Fibroblast of skin of scalp (primary cell): ENCODE results near the gene EPS8. TPM values are rescaled to one million over a fixed set of nuclear protein-coding genes. Genes with fewer than 3 reads are reported as not detected.

Experiments used
- DNase-seq: peaks from one replicate; pipeline ENCODE4 v3.0.0-alpha.2; 2013
- polyA plus RNA-seq, 2 experiments: library from polyadenylated mRNA; unstranded; fragments of 120-200 nt; gene quantifications; one replicate each; pipeline ENCODE4 v1.2.1, GENCODE V29; 2013; ENCODE audit not compliant: insufficient read length in 2 of 2

EPS8 gene
- polyA plus RNA-seq (2013, experiment 1 of 2; ENCODE audit: insufficient read length): 105 TPM
- 107 TPM for polyA plus RNA-seq (2013, experiment 2 of 2; ENCODE audit: insufficient read length)

- peak; percentile 95 for DNase-seq
Measured at GRCh38 chr12:15789220-15790171, at the start of gene EPS8. TSS of gene EPS8 (minus strand) at chr12:15789388. CDS start at chr12:15682951, 106,437 bp downstream.

GRCh38 chr12:15837141-15837790, 48.1 kb upstream of the EPS8 start:
- DNase-seq: peak; percentile 91

DNA sequence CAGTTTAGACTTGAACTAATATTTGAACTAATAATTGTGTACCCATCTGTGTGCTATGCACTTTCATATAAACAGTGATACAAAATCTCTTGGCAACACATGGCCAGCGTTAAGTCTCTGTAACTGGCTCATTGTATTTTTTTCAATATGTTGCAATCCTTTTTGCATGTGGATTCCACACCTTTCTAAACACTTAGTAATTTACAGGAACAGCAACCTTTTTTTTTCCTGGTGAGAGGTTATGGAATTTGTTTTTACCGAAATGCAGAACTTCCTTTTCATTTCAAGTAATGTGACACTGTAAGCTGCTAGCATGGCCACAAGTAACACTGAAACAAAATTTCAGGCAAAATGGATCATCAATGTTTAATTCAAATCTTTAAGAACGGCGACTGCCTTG, 45.4 kb upstream of the EPS8 start:
- DNase-seq: no peak

GRCh38 chr12:15831315-15831978, 42.3 kb upstream of the EPS8 start:
- peak; percentile 51 for DNase-seq

GRCh38 chr12:15830538-15830937, 41.4 kb upstream of the EPS8 start:
- DNase-seq: peak; percentile 96

DNA sequence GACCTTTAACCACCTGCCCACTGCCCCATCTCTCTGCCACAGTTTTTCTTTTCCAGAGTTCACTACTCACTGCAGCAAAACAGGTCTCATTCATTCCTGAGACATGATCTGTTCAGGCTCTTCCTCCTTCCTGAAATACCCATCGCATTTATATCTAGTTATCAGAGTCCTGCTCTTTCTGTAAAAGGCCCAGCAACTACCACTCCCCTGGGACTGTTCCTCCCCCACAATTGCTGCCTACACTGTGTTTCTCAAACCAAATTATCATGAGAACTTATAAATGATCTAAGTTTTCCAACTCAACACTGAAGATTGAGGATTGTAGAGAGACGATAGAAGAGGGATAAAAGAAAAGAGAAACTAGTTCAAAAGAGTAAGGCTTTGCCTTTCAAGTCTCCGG, 40.8 kb upstream of the EPS8 start:
- peak; percentile 82 for DNase-seq

DNA sequence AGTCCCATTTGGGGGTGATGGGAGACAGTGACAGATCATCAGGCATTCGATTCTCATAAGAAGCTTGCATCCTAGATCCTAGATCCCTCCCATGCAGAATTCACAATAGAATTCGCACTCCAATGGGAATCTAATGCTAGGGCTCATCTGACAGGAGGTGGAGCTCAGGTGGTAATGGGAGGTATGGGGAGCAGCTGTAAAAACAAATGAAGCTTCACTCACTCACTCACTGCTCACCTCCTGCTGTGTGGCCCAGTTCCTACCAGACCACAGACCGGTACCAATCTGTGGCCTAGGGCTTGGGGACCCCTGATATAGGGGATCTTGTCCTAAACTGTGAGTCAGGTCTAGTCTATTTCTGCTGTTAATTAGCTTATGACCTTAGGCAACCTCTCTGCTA, 40.1 kb upstream of the EPS8 start:
- DNase-seq: no peak

DNA sequence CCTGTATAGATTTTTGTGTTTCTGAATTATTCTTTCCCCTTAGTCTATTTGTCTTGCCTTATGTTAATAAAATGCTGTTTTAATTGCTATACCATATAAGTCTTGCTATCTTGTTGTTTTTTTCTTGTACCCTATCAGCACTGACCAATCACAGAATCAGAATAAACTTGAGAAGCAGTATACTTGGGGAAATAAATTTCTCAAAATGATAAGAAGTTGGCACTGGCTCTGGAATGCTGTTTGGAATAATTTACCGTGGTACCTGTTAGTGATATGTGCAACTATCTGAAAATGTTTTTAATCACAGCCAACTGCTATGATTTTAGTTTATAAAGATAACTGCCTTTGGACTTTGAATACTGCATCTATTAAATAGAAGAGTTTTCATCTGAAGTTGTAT, 37.9 kb upstream of the EPS8 start:
- DNase-seq: no peak

GRCh38 chr12:15824516-15824915, 35.3 kb upstream of the EPS8 start:
- DNase-seq: no peak

GRCh38 chr12:15823360-15824128, 34.4 kb upstream of the EPS8 start:
- no peak for DNase-seq

DNA sequence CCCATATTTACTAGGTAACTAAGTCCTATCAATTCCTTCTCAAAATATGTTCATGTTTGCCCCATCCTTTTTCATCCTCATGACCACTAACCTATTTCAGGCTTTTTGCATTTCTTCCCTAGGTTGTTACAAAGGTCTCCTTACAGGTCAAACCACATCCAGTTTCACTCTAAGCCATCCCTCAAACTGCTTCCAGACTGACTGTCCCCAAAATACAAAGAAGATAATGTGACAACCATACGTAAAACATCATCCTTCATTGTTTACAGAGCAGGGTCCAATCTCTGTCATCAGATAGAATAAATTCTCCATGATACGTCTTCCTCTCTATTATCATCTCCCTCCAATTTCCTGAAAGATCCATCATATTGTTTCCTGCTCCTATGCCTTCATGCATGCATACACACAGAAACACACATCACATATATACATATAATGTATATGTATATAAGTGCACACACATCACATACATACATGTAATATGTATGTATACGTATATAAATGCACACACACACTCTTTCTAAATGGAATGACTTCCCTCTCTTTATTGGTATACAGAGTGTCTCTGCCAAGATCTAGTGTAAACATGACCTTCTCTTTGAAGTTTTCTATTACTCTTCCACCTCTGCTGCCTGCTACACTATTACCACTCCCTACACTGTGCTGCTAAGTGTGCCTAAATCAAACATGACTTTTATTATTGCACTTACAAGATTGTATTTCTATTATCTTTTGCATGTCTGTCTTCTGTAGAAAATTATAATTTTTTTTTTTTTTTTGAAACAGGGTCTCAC, 30.7 kb upstream of the EPS8 start:
- no peak for DNase-seq

GRCh38 chr12:15818418-15818817, 29.2 kb upstream of the EPS8 start:
- no peak for DNase-seq

DNA sequence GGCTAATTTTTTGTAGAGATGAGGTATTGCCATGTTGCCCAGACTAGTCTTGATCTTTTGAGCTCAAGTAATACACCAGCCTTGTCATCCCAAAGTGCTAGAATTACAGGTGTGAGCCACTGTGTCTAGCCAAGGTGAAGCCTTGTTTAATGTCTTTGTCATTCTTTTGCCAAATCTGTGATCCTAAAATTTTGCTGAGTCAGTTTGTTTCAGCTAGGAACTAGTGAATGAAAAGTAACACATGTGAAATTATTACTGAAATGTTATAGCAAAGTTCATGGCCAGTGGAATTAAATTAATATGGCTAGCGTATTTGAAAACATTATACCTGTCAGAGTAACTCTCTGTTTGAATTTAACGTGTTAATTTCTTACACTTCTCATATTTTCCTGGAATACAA, 26.5 kb upstream of the EPS8 start:
- no peak for DNase-seq

DNA sequence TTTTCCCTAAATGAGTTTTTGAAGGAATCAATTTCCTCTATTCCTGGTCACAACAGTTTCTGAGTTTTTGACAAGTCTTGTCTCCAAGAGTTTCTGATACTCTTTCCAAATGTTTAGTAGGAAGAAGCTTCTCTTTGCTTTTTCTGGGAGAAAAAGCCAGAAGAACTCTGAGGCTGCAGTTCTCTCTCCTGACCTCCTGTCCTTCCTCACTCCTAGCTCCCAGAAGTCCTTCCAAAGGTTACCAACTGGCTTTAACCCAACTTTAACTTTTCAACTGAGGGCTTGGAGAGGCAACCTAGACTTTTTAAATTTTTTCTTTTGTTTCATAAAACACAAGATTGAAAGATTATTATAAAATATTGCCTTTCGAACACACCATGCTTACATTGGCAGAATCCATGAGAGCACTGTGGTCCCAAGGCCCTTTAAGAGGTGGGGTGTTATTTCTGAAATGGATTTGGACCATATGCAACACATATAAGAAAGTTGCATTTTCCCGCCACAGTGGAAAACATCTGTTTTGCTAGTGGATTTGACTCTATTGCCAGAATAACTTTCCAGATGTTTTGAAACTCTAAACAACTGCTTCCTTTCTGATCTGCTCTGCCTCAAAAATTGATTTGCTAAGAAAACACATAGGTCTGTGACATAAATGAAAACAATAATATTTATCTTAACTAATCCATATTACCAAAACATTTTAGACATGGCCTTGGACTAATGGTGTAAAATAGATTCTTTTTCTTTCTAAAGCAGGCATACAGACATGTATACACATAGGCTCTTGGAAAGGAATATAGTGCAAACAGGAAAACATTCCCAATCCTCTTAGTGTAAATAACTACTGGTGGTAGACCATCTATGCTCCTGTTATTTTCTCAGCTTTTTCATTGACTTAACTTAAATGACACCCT, 22.3 kb upstream of the EPS8 start:
- DNase-seq: no peak

DNA sequence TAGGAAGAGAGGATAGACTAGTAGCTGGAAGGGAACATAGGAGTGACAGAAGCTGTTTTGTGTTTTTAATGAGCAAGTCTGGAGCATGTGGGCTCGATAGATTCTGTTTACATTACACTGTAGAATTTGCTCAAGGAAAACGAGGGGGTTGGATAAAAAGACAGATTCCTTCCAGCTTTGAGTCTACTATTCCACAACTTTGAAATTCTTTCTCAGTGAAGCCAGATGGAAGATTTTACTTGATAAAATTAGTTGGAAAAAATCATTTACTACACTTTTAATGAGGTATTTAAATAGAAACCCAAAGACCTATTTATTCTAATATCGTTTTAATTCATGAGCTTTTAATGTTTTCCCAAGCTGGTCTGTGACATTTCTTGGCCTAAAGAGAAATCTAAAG, 19.5 kb upstream of the EPS8 start:
- peak; percentile 59 for DNase-seq

GRCh38 chr12:15808250-15808649, 19.1 kb upstream of the EPS8 start:
- no peak for DNase-seq

GRCh38 chr12:15806826-15807225, 17.6 kb upstream of the EPS8 start:
- DNase-seq: no peak

GRCh38 chr12:15801770-15802744, 12.9 kb upstream of the EPS8 start:
- no peak for DNase-seq

GRCh38 chr12:15800278-15800677, 11.1 kb upstream of the EPS8 start:
- no peak for DNase-seq
